Left ventricle myocardium inferior (tissue), 1 donor: ENCODE results near the gene PRKCE. TPM values are rescaled to one million over a fixed set of nuclear protein-coding genes. Genes with fewer than 3 reads are reported as not detected.
A peak's percentile ranks its signal among the peaks of the same experiment; 100 is the strongest.

Experiments used
- DNase-seq: peaks from one replicate; pipeline ENCODE4 v3.0.0-alpha.2; 2020
- H3K27ac ChIP-seq: fragments of 200-600 bp; replicated peaks from 2 replicates; pipeline ENCODE4 v1.8.0; 2021
- H3K27me3 ChIP-seq: fragments of 200-600 bp; 2 replicates; pipeline ENCODE4 v1.8.0; 2021; ENCODE audit warnings: low read depth
- H3K36me3 ChIP-seq: fragments of 200-600 bp; 2 replicates; pipeline ENCODE4 v1.8.0; 2021
- H3K4me1 ChIP-seq: fragments of 200-600 bp; 2 replicates; pipeline ENCODE4 v1.8.0; 2021
- H3K4me3 ChIP-seq: fragments of 200-600 bp; 2 replicates; pipeline ENCODE4 v1.8.0; 2021; ENCODE audit warnings: mild to moderate bottlenecking, moderate library complexity
- H3K9me3 ChIP-seq: fragments of 200-600 bp; replicated peaks from 2 replicates; pipeline ENCODE4 v1.8.0; 2021
- intact Hi-C: fragments of 100-400 bp; cut with micrococcal nuclease; formaldehyde crosslinking; loops from one replicate; pipeline ENCODE4 v1.11.0; 2022
- total RNA-seq: library from RNA; stranded (reverse); fragmentation: NEBNext Ultra II Directional; extraction: Animal tissue kit (Norgen Biotek cat#: 25700); gene quantifications from one replicate; pipeline ENCODE4 v1.2.1, GENCODE V29; 2021
- TF ChIP-seq, protein P1 (sequence below): fragments of 200-600 bp; IDR thresholded peaks from 2 replicates; pipeline ENCODE4 v1.8.0; 2021; ENCODE audit warnings: antibody characterized with exemption, mild to moderate bottlenecking, borderline replicate concordance
- donor health status: DM: no; HTN: yes; CAD: no; lungs with severe emphysema.

Gene PRKCE
- total RNA-seq, 1 donor from 2014 or later, result 14.7 TPM

DNA sequence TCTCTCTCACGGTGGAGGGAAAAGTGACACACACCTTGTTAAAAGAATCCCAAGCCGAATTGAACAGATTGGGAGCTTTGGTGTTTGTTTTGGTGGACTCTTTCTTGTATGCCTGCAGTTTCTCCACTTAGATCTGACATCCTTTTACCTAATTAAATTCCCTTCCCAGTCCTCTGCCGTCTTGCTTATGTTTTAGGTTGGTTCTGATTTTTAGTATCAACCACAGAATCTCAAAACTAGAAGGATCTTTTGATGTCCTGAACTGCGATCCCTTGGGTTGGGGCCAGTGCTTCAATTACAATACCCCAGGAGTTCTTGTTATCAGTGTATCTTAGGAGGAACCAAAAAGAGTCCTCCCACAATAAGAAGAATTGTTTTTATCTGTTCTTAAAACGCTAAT, 112.3 kb downstream of the PRKCE start:
- Histone ChIP-seq H3K4me1 (peaks cover 59% of the 10 kb centered on the region), H3K36me3 (no peaks in the 10 kb centered on the region), H3K27me3 (no peaks in the 10 kb centered on the region), H3K4me3 (no peak overlapping the region), H3K9me3 (no peaks in the 10 kb centered on the region), H3K27ac (no peak overlapping the region)
- intact Hi-C loops, result no loop called here
- DNase-seq, result no peak
- TF ChIP-seq, protein P1, sequence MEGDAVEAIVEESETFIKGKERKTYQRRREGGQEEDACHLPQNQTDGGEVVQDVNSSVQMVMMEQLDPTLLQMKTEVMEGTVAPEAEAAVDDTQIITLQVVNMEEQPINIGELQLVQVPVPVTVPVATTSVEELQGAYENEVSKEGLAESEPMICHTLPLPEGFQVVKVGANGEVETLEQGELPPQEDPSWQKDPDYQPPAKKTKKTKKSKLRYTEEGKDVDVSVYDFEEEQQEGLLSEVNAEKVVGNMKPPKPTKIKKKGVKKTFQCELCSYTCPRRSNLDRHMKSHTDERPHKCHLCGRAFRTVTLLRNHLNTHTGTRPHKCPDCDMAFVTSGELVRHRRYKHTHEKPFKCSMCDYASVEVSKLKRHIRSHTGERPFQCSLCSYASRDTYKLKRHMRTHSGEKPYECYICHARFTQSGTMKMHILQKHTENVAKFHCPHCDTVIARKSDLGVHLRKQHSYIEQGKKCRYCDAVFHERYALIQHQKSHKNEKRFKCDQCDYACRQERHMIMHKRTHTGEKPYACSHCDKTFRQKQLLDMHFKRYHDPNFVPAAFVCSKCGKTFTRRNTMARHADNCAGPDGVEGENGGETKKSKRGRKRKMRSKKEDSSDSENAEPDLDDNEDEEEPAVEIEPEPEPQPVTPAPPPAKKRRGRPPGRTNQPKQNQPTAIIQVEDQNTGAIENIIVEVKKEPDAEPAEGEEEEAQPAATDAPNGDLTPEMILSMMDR, result no peak

DNA sequence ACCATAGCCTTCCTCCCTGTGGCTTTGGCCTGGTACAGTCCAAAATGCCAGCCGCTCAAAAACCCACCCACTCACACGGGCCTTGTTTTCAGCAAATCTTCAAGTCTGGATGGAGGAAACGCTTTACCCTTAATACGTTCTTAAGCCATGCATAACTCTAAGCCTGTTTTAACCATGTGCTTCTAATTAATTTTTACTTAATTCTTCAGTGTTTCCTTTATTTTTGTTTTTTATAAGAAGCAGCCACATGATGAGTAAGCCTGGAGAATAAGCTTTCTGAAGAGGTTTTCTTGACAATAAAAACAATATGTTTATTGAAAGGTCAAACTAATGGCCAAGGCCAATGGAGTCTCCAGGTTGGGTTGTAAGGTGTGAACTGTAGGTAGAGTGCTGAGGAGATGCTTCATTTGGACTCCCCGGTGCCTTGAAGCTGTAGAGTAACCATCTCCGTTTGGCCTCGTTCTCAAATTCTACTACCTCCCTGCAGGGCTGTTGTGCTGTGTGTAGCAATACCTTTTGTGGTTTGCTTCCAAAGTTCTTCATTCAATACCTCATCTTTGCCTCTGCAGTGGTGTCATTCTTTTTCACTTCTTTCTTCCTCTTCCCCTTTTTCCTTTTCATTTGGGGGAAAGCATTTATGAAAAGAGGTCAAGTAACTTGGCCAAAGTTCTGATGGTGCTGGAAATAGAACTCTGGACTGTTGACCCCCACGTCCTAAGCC, 113.7 kb downstream of the PRKCE start:
- H3K36me3 ChIP-seq, result no peaks in the 10 kb centered on the region
- peaks cover 56% of the 10 kb centered on the region for H3K4me1 ChIP-seq
- TF ChIP-seq, protein P1, result no peak
- DNase-seq, result no peak
- intact Hi-C loops, result no loop called here
- peak overlapping the region; percentile 29 for H3K27ac ChIP-seq
- H3K4me3 ChIP-seq, result peak overlapping the region; percentile 2
- no peaks in the 10 kb centered on the region for H3K9me3 ChIP-seq
- no peaks in the 10 kb centered on the region for H3K27me3 ChIP-seq

DNA sequence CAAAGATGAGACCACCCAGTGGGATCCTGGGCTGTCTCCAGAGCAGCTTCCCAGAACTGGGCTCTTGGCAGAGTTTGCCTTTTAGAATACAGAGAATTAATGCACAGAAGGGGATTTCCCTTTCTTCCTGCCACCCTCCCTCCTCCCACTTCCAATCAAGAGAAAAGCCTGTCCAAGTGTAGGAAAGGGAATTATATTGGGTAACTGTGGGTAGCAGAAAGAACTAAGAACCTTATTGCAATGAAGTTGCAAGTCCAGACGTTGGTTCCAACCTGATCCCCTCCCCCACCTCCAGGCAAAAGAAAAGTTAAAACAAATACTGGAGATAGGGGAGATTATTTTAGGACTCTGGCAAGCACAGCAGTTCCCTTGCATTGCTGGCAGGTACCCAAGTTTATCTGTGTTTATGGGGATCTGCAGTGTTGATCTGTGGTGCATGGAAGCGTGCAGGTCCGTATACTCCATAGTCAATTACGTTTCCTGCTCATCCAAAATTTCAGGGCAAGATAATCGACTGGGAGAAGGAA, 114.3 kb downstream of the PRKCE start:
- Histone ChIP-seq H3K27ac (peak overlapping the region; percentile 29), H3K36me3 (no peaks in the 10 kb centered on the region), H3K4me1 (peaks cover 56% of the 10 kb centered on the region), H3K27me3 (no peaks in the 10 kb centered on the region), H3K9me3 (no peaks in the 10 kb centered on the region), H3K4me3 (peak overlapping the region; percentile 2)
- intact Hi-C loops, result no loop called here
- no peak for DNase-seq
- TF ChIP-seq, protein P1, result no peak

DNA sequence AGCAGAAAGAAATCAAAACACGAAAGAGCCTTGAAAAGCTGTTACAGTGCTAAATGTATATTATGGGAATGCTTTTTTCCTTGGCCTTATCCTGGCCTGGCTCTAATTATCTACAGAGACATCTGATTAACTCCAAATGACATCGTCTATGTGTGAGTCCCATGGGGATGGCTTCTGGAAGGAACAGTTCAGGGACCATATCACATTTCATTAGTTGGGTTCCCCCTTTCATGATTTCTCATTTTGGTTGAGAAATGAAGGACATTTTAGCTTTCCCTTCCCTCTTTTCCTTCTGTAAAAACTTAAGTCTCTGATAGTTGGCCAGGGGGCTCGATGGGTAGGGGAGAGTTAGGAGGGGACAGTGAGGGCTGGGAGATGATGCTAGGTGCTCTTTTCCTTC, 116.7 kb downstream of the PRKCE start:
- Histone ChIP-seq H3K36me3 (no peaks in the 10 kb centered on the region), H3K9me3 (no peaks in the 10 kb centered on the region), H3K4me3 (no peak overlapping the region), H3K27me3 (no peaks in the 10 kb centered on the region), H3K4me1 (peaks cover 74% of the 10 kb centered on the region), H3K27ac (no peak overlapping the region)
- intact Hi-C loops, result no loop called here
- DNase-seq, result no peak
- TF ChIP-seq, protein P1, result no peak

DNA sequence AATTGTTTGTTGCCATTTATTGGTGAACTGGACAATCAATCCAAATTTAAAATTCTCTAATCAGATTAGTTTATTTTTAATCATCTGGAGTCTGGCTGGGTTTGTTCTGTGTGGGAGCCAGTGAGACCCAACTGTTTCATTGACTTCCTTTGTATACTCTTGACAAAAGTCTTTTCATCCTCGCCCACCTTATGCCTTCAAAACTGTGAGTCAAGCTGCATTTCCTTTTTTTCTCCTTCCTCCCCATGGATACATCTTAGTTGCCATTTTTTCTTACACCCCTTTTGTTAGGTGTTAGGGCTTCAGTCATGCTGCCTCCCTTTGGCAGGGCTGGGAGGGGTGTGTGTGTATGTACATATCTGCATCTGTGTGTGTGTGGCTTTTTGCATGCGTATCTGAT, 117.6 kb downstream of the PRKCE start:
- intact Hi-C loops, result no loop called here
- Histone ChIP-seq H3K4me3 (no peak overlapping the region), H3K36me3 (no peaks in the 10 kb centered on the region), H3K27me3 (no peaks in the 10 kb centered on the region), H3K9me3 (no peaks in the 10 kb centered on the region), H3K27ac (no peak overlapping the region), H3K4me1 (peaks cover 83% of the 10 kb centered on the region)
- TF ChIP-seq, protein P1, result no peak
- DNase-seq, result no peak
